Activated naive CD8-positive, alpha-beta T cell treated with anti-CD3 and anti-CD28 coated beads, Interleukin-2, amount 10 ng/mL, durations not matched to agents 7 days and 5 days (primary cell): ENCODE data around the gene ETFBKMT. TPM values are rescaled to one million over a fixed set of nuclear protein-coding genes. Genes with fewer than 3 reads are reported as not detected.
"Not testable (repeated sequence)": the region's sequence is repeated elsewhere in the genome, so short reads cannot be mapped to it uniquely, and the experiment has no call there.

ENCODE experiments used
- ATAC-seq: fragments of 150-1000 bp; cut with Tn5 transposase; one replicate; pipeline ENCODE4 v1.10.0; 2021; ENCODE audit warnings: low read depth, moderate library complexity
- POLR2A ChIA-PET: fragments of 350-600 bp; sonication (Branson Sonifier 250); formaldehyde crosslinking; loops from one replicate; lab custom pipeline; 2021; ENCODE audit warnings: antibody characterized with exemption; lab: Charles Lee
- DNase-seq: peaks from one replicate; pipeline ENCODE4 v3.0.0; 2021
- H3K27ac Mint-ChIP-seq: one replicate; pipeline ENCODE4 v1.8.0; 2022; ENCODE audit warnings: mild to moderate bottlenecking, mixed read lengths
- H3K27me3 Mint-ChIP-seq: one replicate; pipeline ENCODE4 v1.8.0; 2022; ENCODE audit warnings: mild to moderate bottlenecking, moderate library complexity, mixed read lengths
- H3K36me3 Mint-ChIP-seq: one replicate; pipeline ENCODE4 v1.8.0; 2021; ENCODE audit warnings: mild to moderate bottlenecking, mixed read lengths
- H3K4me1 Mint-ChIP-seq: one replicate; pipeline ENCODE4 v1.8.0; 2021; ENCODE audit warnings: mixed read lengths
- H3K4me3 Mint-ChIP-seq: one replicate; pipeline ENCODE4 v1.8.0; 2022; ENCODE audit warnings: mild to moderate bottlenecking, moderate library complexity, mixed read lengths
- H3K9me3 Mint-ChIP-seq: one replicate; pipeline ENCODE4 v1.8.0; 2021; ENCODE audit warnings: mixed read lengths
- total RNA-seq, 2 experiments: library from RNA; stranded (reverse); gene quantifications; one replicate each; pipeline ENCODE4 v1.2.3, GENCODE V29; 2021

Gene ETFBKMT
- total RNA-seq, 2 experiments from 2014 or later, result 1.1 to 1.6 TPM

DNA sequence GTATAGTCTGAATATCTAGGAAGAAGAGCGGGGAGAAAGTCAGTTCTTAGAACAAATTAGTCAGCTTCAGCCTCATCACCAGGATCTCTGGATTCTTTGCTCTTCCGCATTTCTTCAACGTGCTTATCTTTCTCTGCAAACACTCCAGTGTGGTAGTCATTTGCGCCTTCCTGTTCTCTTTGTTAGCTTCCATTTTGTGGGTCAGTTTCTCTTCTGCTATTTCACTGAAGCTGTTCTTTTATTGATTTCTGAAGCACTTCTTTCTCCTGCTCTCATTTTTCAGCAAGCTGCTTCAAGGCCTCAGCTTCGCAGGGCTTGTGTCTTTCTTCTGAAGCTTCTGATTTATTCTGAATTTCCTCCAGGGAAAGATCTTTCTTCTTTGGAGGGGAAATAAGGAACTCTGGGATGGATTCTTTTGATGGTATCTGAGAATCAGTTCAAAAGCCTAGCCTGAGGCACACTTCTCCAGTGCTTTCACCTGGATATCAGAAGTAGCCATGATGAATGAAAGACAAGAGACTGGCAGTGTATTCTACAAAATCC lies 55.9 kb downstream of the ETFBKMT start:
- peaks cover 24% of the 10 kb centered on the region for H3K36me3 Mint-ChIP-seq
- peaks cover 4% of the 10 kb centered on the region for H3K4me1 Mint-ChIP-seq
- H3K27ac Mint-ChIP-seq, result peak overlapping the region; percentile 3
- DNase-seq, result no peak
- peaks cover 6% of the 10 kb centered on the region for H3K9me3 Mint-ChIP-seq
- POLR2A ChIA-PET, result interaction anchor here (0.7 kb wide), 1 partner anchor 13 kb away, joined by 3 read pairs; the partner anchor contains the start of gene AMN1
- no peak overlapping the region for H3K4me3 Mint-ChIP-seq
- ATAC-seq, result no peak
- H3K27me3 Mint-ChIP-seq, result no peaks in the 10 kb centered on the region

DNA sequence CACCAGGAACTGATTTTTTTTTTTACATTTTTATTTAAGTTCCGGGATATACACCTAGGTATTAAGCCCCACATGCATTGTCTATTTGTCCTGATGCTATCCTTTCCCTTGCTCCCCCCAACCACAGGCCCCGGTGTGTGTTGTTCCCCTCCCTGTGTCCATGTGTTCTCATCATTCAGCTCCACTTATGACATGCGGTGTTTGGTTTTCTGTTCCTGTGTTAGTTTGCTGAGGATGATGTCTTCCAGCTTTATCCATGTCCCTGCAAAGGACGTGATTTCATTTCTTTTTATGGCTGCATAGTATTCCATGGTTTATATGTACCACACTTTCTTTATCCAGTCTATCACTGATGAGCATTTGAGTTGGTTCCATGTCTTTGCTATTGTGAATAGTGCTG lies 57.5 kb downstream of the ETFBKMT start:
- H3K27ac Mint-ChIP-seq, H3K27me3 Mint-ChIP-seq, H3K4me3 Mint-ChIP-seq, H3K4me1 Mint-ChIP-seq, ATAC-seq, DNase-seq, H3K9me3 Mint-ChIP-seq, POLR2A ChIA-PET: not testable (repeated sequence)
- peaks cover 29% of the 10 kb centered on the region for H3K36me3 Mint-ChIP-seq

DNA sequence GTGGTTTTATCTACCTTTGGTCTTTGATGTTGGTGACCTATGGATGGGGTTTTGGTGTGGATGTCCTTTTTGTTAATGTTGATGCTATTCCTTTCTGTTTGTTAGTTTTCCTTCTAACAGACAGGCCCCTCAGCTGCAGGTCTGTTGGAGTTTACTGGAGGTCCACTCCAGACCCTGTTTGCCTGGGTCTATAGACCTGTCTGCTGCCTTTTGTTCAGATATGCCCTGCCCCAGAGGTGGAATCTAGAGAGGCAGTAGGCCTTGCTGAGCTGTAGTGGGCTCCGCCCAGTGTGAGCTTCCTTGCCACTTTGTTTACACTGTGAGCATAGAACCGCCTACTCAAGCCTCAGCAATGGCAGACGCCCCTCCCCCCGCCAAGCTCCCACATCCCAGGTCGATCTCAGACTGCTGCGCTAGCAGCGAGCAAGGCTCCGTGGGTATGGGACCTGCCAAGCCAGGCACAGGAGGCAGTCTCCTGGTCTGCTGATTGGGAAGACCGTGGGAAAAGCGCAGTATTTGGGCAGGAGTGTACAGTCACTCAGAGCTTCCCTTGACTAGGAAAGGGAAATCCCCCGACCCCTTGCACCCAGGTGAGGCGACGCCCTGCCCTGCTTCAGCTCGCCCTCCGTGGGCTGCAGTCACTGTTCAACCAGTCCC lies 59.2 kb downstream of the ETFBKMT start:
- H3K4me3 Mint-ChIP-seq, DNase-seq, H3K27me3 Mint-ChIP-seq, ATAC-seq, H3K27ac Mint-ChIP-seq: not testable (repeated sequence)
- Mint-ChIP-seq H3K4me1 (peaks cover 21% of the 10 kb centered on the region), H3K9me3 (peaks cover 11% of the 10 kb centered on the region), H3K36me3 (peaks cover 34% of the 10 kb centered on the region)
- POLR2A ChIA-PET, result interaction anchor here (0.6 kb wide), 1 partner anchor 112 kb away, joined by 3 read pairs; no protein-coding TSS in a partner anchor

DNA sequence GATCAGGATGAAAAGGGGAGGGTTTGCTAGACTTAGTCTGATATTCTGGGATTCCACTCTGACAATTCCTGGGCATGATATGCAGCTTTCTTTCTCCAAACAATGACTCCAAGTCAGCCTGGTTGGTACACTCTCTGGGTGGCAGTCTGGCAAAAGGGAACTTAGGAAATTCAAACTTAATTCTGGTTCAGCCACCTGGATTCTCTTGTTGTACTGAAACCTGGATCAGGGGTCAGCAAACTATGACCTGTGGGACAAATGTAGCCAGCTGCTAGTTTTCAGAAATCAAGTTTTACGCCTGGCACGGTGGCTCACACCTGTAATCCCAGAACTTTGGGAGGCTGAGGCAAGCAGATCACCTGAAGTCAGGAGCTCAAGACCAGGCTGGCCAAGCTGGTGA lies 63.1 kb downstream of the ETFBKMT start:
- Mint-ChIP-seq H3K9me3 (peaks cover 10% of the 10 kb centered on the region), H3K36me3 (peaks cover 38% of the 10 kb centered on the region), H3K27me3 (no peaks in the 10 kb centered on the region), H3K27ac (peak overlapping the region; percentile 87), H3K4me1 (peaks cover 28% of the 10 kb centered on the region), H3K4me3 (peak overlapping the region; percentile 47)
- no peak for DNase-seq
- no peak for ATAC-seq
- POLR2A ChIA-PET, result interaction anchor here (1.3 to 2.4 kb wide), 3 partner anchors 10 to 238 kb away, joined by 3 to 11 read pairs (median 7); partner anchors contain the start of genes ETFBKMT and RESF1

Other genes starting within 250 kb of the ETFBKMT start
- under 1 TPM; 0.33 to 0.34 TPM for gene DENND5B, start 68.6 kb upstream of the ETFBKMT start, total RNA-seq
- gene AMN1, start 69.3 kb downstream of the ETFBKMT start, total RNA-seq, result 1 to 10 TPM; 5.9 to 7.3 TPM